ENCODE results near the gene ALK.

DNA sequence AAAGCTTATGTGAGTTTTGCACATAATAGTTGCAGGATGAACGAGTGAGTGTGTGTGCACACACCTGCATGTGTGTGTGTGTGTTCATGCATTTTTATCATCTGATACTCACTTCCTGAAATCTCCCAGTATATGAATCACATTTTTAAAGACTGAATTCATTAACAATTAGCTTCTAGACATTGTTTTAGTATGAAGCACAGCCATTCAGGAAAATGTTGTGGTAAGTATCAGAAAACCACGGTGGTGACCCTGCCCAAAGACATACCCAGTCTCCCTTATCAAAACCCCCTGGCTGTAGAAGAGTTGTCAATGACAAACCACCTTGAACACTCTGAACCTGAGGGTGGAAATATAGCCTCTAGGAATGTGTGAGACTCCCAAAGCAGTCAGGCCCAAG, 220.8 kb downstream of the ALK start:
- TF ChIP-seq GATA2 (IDR thresholded peaks at IDR 0.05; ENCODE audit: low read depth, low read length), result no peak
- TF ChIP-seq GATA3 (IDR thresholded peaks at IDR 0.05; ENCODE audit: low read depth, low read length), result no peak
